Natural killer cell treated with Interleukin-12 subunit alpha and Interleukin-12 subunit beta and Interleukin-15 and Interleukin-18, amount 100 ng/mL, for 72 hours (primary cell): ENCODE data around the gene SMIM36. TPM values are rescaled to one million over a fixed set of nuclear protein-coding genes. Genes with fewer than 3 reads are reported as not detected.
"Not testable (repeated sequence)": the region's sequence is repeated elsewhere in the genome, so short reads cannot be mapped to it uniquely, and the experiment has no call there.

Experiments
- ATAC-seq, 2 donors: fragments of 150-1000 bp; cut with Tn5 transposase in 1 of 2; sonication (Bioruptor Pico), chemical (Tn5 transposase) in 1 of 2; 2 replicates each; pipeline ENCODE4 v1.10.0; 2021
- DNase-seq: peaks from one replicate; pipeline ENCODE4 v3.0.0; 2022; ENCODE audit warnings: low spot score
- H3K27ac Mint-ChIP-seq, 2 donors: 1 replicate in 1 of 2; 2 replicates in 1 of 2; pipeline ENCODE4 v1.8.0; 2022; ENCODE audit warnings: mixed read lengths in 2 of 2, mild to moderate bottlenecking in 1 of 2, moderate library complexity in 1 of 2
- H3K27me3 Mint-ChIP-seq, 2 donors: 1 replicate in 1 of 2; 2 replicates in 1 of 2; pipeline ENCODE4 v1.8.0; 2022; ENCODE audit warnings: mixed read lengths in 2 of 2
- H3K36me3 Mint-ChIP-seq: one replicate; pipeline ENCODE4 v1.8.0; 2022; ENCODE audit warnings: mixed read lengths
- H3K4me1 Mint-ChIP-seq, 2 donors: 1 replicate in 1 of 2; 2 replicates in 1 of 2; pipeline ENCODE4 v1.8.0; 2022; ENCODE audit warnings: low read depth in 2 of 2, mixed read lengths in 2 of 2, mild to moderate bottlenecking in 1 of 2
- H3K4me3 Mint-ChIP-seq: one replicate; pipeline ENCODE4 v1.8.0; 2022; ENCODE audit warnings: mixed read lengths
- H3K9me3 Mint-ChIP-seq: 2 replicates; pipeline ENCODE4 v1.8.0; 2022; ENCODE audit warnings: mixed read lengths
- total RNA-seq, 2 donors: library from RNA; stranded (reverse); gene quantifications; one replicate each; pipeline ENCODE4 v1.2.3, GENCODE V29; 2022

Gene SMIM36
- total RNA-seq, 2 donors from 2014 or later = not detected

DNA sequence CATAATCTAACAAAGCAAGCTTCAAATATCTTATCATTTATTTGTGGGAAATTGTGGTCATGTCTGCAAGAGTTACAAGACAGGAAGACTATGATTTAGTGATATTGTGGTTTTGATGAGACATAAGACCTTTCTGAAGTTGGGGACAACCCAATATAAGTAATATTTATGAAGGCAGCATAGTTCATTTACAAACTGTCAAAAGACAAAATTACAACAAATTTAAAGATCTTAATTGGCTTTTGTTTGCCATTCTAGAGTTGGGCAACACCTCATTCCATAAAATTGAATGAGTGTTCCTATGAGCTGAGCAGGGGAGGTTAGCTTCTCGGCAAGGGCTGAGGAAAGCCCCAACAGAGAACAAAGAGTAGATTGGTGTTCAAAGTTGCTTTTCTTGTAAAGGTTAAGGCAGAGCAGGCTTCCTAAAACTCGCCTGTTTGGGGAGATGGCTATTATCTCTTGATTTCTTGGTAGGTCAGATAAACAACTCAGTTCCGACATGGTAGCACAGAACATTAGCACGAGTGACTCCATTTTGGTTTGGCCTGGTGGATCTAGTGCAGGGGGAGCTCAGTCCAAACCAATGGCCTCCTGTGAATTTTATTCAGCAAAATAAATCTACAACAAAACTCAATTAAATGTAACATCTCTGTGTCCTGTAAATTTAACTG lies 78.8 kb downstream of the SMIM36 start:
- no peak overlapping the region for H3K4me3 Mint-ChIP-seq
- H3K36me3 Mint-ChIP-seq = no peaks in the 10 kb centered on the region
- DNase-seq = no peak
- ATAC-seq = no peak
- H3K9me3 Mint-ChIP-seq = no peaks in the 10 kb centered on the region
- H3K4me1 Mint-ChIP-seq = peaks cover 0 to 3% of the 10 kb centered on the region in 2 donors
- H3K27me3 Mint-ChIP-seq = peaks cover 19 to 22% of the 10 kb centered on the region in 2 donors
- H3K27ac Mint-ChIP-seq = no peak overlapping the region

GRCh38 chr17:55431914-55432313 lies 79.3 kb downstream of the SMIM36 start:
- H3K4me1 Mint-ChIP-seq, H3K27ac Mint-ChIP-seq, ATAC-seq, H3K4me3 Mint-ChIP-seq, H3K9me3 Mint-ChIP-seq, H3K36me3 Mint-ChIP-seq, DNase-seq: not testable (repeated sequence)
- H3K27me3 Mint-ChIP-seq = peaks cover 13 to 19% of the 10 kb centered on the region in 2 donors

GRCh38 chr17:55430541-55431288 lies 80.5 kb downstream of the SMIM36 start:
- DNase-seq = no peak
- H3K36me3 Mint-ChIP-seq = no peaks in the 10 kb centered on the region
- H3K27ac Mint-ChIP-seq = no peak overlapping the region
- no peak overlapping the region for H3K4me3 Mint-ChIP-seq
- H3K27me3 Mint-ChIP-seq = peaks cover 16 to 19% of the 10 kb centered on the region in 2 donors
- peaks cover 5% of the 10 kb centered on the region in 2 donors for H3K4me1 Mint-ChIP-seq
- no peak for ATAC-seq
- no peaks in the 10 kb centered on the region for H3K9me3 Mint-ChIP-seq

GRCh38 chr17:55427587-55427882 lies 83.7 kb downstream of the SMIM36 start:
- no peak for DNase-seq
- ATAC-seq = no peak
- no peaks in the 10 kb centered on the region for H3K36me3 Mint-ChIP-seq
- peaks cover 21 to 31% of the 10 kb centered on the region in 2 donors for H3K27me3 Mint-ChIP-seq
- H3K4me1 Mint-ChIP-seq = peaks cover 5 to 12% of the 10 kb centered on the region in 2 donors
- no peaks in the 10 kb centered on the region for H3K9me3 Mint-ChIP-seq
- no peak overlapping the region for H3K4me3 Mint-ChIP-seq
- no peak overlapping the region for H3K27ac Mint-ChIP-seq

- no peak for ATAC-seq
- H3K9me3 Mint-ChIP-seq = no peaks in the 10 kb centered on the region
- H3K36me3 Mint-ChIP-seq = no peaks in the 10 kb centered on the region
- peaks cover 20 to 31% of the 10 kb centered on the region in 2 donors for H3K27me3 Mint-ChIP-seq
- H3K4me1 Mint-ChIP-seq = peaks cover 5 to 15% of the 10 kb centered on the region in 2 donors
- no peak overlapping the region for H3K4me3 Mint-ChIP-seq
- DNase-seq = no peak
- no peak overlapping the region for H3K27ac Mint-ChIP-seq
Observed at GRCh38 chr17:55426851-55427586, 84.2 kb downstream of the SMIM36 start.

GRCh38 chr17:55424893-55425540 lies 86.2 kb downstream of the SMIM36 start:
- Mint-ChIP-seq H3K4me1 (peaks cover 12 to 22% of the 10 kb centered on the region in 2 donors), H3K27ac (no peak overlapping the region), H3K4me3 (no peak overlapping the region), H3K9me3 (no peaks in the 10 kb centered on the region), H3K36me3 (no peaks in the 10 kb centered on the region), H3K27me3 (peaks cover 17 to 31% of the 10 kb centered on the region in 2 donors)
- no peak for DNase-seq
- no peak for ATAC-seq

GRCh38 chr17:55423535-55423934 lies 87.7 kb downstream of the SMIM36 start:
- H3K9me3 Mint-ChIP-seq = no peaks in the 10 kb centered on the region
- peaks cover 5% of the 10 kb centered on the region for H3K36me3 Mint-ChIP-seq
- peak overlapping the region; percentile 45 for H3K4me3 Mint-ChIP-seq
- H3K4me1 Mint-ChIP-seq = peaks cover 26 to 37% of the 10 kb centered on the region in 2 donors
- peaks cover 17 to 31% of the 10 kb centered on the region in 2 donors for H3K27me3 Mint-ChIP-seq
- H3K27ac Mint-ChIP-seq = peak overlapping the region in 1 of 2 donors; percentile 20
- ATAC-seq (no peak), DNase-seq (no peak)

DNA sequence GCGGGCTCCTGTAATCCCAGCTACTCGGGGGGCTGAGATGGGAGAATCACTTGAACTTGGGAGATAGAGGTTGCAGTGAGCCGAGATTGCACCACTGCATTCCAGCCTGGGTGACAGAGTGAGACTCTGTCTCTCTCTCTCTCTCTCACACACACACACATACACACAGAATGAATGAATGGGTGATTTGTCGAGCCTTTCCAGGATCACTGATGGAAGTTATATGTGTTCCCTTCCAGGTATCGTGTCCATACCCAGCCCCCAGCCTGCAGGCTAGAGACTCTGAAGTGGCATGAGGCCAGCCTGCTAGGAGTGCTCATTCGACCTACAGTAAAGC lies 88.5 kb downstream of the SMIM36 start:
- H3K27me3 Mint-ChIP-seq = peaks cover 17 to 31% of the 10 kb centered on the region in 2 donors
- ATAC-seq, H3K9me3 Mint-ChIP-seq, H3K36me3 Mint-ChIP-seq, DNase-seq: not testable (repeated sequence)
- H3K27ac Mint-ChIP-seq = peak overlapping the region in 1 of 2 donors; percentile 20
- peaks cover 32 to 43% of the 10 kb centered on the region in 2 donors for H3K4me1 Mint-ChIP-seq
- H3K4me3 Mint-ChIP-seq = peak overlapping the region; percentile 45

GRCh38 chr17:55421179-55421934 lies 89.9 kb downstream of the SMIM36 start, which contains the start of gene MMD:
Gene MMD, minus strand, starts transcription at chr17:55421835. Its CDS starts 140 bp downstream, at chr17:55421695.
- peak within 1 kb of the TSS; percentile 89 to 99 for H3K27ac Mint-ChIP-seq
- peaks cover 2% of the 10 kb centered on the region for H3K9me3 Mint-ChIP-seq
- H3K27me3 Mint-ChIP-seq = peaks cover 17 to 31% of the 10 kb centered on the region in 2 donors
- peak; percentile 1 to 8 for ATAC-seq
- DNase-seq = no peak
- H3K4me3 Mint-ChIP-seq = peak within 1 kb of the TSS; percentile 85
- peaks cover 5% of the 10 kb centered on the region for H3K36me3 Mint-ChIP-seq
- H3K4me1 Mint-ChIP-seq = peaks cover 41 to 52% of the 10 kb centered on the region in 2 donors

DNA sequence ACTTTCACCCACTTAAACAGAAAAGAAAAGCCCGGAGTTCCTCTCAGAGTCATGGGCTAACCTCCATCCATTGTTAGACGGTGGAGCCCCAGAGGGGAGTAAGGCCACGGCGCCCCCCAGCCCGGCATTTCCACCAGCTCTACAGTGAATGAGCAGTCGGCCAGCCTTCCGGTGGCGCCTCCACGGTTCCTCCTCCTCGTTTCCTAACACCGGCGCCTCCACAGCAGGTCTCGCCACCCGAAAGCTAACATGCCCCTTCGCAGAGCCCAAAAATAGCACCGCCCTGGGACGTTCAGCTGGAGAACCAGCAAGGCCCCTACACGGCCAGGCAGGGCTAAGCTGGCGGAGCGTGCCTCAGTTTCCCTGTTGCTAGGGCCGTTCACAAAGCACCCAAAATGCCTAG lies 90.5 kb downstream of the SMIM36 start:
- peaks cover 45 to 53% of the 10 kb centered on the region in 2 donors for H3K4me1 Mint-ChIP-seq
- ATAC-seq (peak; percentile 5 to 52), DNase-seq (peak; percentile 76)
- peak overlapping the region; percentile 89 to 99 for H3K27ac Mint-ChIP-seq
- H3K27me3 Mint-ChIP-seq = peaks cover 16 to 28% of the 10 kb centered on the region in 2 donors
- peak overlapping the region; percentile 80 for H3K4me3 Mint-ChIP-seq
- peaks cover 2% of the 10 kb centered on the region for H3K9me3 Mint-ChIP-seq
- peaks cover 5% of the 10 kb centered on the region for H3K36me3 Mint-ChIP-seq

DNA sequence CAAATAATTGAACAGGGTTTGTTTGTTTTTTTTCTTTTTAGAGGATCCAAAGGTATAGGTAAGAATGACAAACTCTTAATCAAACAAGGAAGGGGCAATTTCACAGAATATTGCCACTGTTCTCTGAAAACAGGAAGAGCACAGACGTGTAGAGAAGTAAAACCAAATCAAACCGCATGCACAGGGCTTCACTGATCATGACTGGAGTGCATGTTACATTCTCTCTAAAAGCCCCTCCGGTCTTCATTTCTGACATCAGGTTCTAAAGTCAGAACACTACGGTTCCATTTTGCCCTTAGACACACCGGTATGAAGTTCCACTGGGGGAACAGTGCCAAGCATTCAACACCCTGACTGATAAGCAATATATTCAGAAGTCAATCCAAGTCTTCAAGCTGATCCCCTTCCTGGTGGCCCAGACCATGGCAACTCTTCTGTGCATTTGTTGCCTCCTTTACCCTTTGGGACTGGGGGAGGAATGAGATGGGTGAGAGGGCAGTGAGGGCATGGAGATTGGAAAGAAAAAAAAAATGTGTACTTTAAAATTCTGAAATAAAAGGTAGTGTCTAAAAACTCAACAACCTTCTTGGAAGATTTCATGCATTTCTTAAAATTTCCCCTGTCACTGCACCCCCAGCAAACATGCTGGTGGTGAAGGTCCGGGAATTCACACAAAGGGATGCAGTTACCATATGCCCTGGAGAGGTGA lies 91.0 kb downstream of the SMIM36 start:
- H3K4me1 Mint-ChIP-seq = peaks cover 48 to 53% of the 10 kb centered on the region in 2 donors
- H3K36me3 Mint-ChIP-seq = peaks cover 6% of the 10 kb centered on the region
- peaks cover 13 to 22% of the 10 kb centered on the region in 2 donors for H3K27me3 Mint-ChIP-seq
- ATAC-seq (peak; percentile 43 to 59), DNase-seq (peak; percentile 69)
- H3K27ac Mint-ChIP-seq = peak overlapping the region; percentile 89 to 99
- H3K9me3 Mint-ChIP-seq = peaks cover 2% of the 10 kb centered on the region
- peak overlapping the region; percentile 80 for H3K4me3 Mint-ChIP-seq
